ENCODE data around the gene ZNF503. TPM values are rescaled to one million over a fixed set of nuclear protein-coding genes. Genes with fewer than 3 reads are reported as not detected.

Gene ZNF503
- polyA plus RNA-seq, 2 donors, result 14.5 to 19.4 TPM

- no peaks in the 10 kb centered on the region for H3K27me3 ChIP-seq (ENCODE audit: control insufficient read depth in 1 of 2, insufficient read depth in 2 of 2, low read length in 2 of 2)
- no peaks in the 10 kb centered on the region for H3K36me3 ChIP-seq (ENCODE audit: control insufficient read depth in 2 of 2, insufficient read depth in 2 of 2, low read length in 1 of 2)
- peaks cover 5 to 9% of the 10 kb centered on the region in 2 donors for H3K4me1 ChIP-seq (ENCODE audit: control insufficient read depth in 2 of 2, insufficient read depth in 2 of 2, low read length in 1 of 2)
- H3K9me3 ChIP-seq (ENCODE audit: control insufficient read depth in 2 of 2, insufficient read depth in 1 of 2, low read depth in 1 of 2, low read length in 1 of 2), result no peaks in the 10 kb centered on the region
- H3K4me3 ChIP-seq (ENCODE audit: low read depth in 1 of 2, low read length in 2 of 2), result no peak overlapping the region
- no peak overlapping the region for H3K27ac ChIP-seq (ENCODE audit: low read depth in 2 of 2, low read length in 1 of 2)
- 75 to 81% methylated on average over 6 of the region's 6 CpGs for WGBS, 2 donors
Observed at GRCh38 chr10:75425291-75426079, 23.9 kb upstream of the ZNF503 start.

- H3K27me3 ChIP-seq (ENCODE audit: control insufficient read depth in 1 of 2, insufficient read depth in 2 of 2, low read length in 2 of 2), result no peaks in the 10 kb centered on the region
- WGBS, 2 donors, result 81 to 82% methylated on average over 2 of the region's 2 CpGs
- no peak overlapping the region for H3K27ac ChIP-seq (ENCODE audit: low read depth in 2 of 2, low read length in 1 of 2)
- H3K36me3 ChIP-seq (ENCODE audit: control insufficient read depth in 2 of 2, insufficient read depth in 2 of 2, low read length in 1 of 2), result no peaks in the 10 kb centered on the region
- no peak overlapping the region for H3K4me3 ChIP-seq (ENCODE audit: low read depth in 1 of 2, low read length in 2 of 2)
- no peaks in the 10 kb centered on the region for H3K9me3 ChIP-seq (ENCODE audit: control insufficient read depth in 2 of 2, insufficient read depth in 1 of 2, low read depth in 1 of 2, low read length in 1 of 2)
- peaks cover 0 to 3% of the 10 kb centered on the region in 2 donors for H3K4me1 ChIP-seq (ENCODE audit: control insufficient read depth in 2 of 2, insufficient read depth in 2 of 2, low read length in 1 of 2)
Observed at GRCh38 chr10:75424571-75424970, 23.0 kb upstream of the ZNF503 start.

DNA sequence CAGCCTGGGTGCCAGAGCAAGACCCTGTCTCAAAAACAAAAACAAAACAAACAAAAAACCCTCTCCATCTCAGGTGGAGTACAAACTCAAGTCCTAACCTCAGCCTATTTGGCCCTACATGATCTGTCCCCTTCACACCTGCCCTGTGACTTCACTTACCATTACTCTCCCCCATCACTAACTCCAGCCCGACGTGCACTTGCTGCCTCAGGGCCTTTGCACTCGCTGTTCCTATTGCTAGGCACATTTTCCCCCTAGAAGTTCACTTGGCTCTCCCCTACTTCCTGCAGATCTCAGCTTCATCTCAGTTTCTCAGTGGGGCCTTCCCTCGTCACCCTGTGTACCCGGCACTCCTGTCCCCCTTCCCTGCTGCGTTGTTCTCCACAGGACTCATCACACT lies 21.3 kb upstream of the ZNF503 start:
- H3K4me1 ChIP-seq (ENCODE audit: control insufficient read depth in 2 of 2, insufficient read depth in 2 of 2, low read length in 1 of 2), result no peaks in the 10 kb centered on the region
- H3K4me3 ChIP-seq (ENCODE audit: low read depth in 1 of 2, low read length in 2 of 2), result no peak overlapping the region
- no peaks in the 10 kb centered on the region for H3K27me3 ChIP-seq (ENCODE audit: control insufficient read depth in 1 of 2, insufficient read depth in 2 of 2, low read length in 2 of 2)
- no peak overlapping the region for H3K27ac ChIP-seq (ENCODE audit: low read depth in 2 of 2, low read length in 1 of 2)
- no peaks in the 10 kb centered on the region for H3K9me3 ChIP-seq (ENCODE audit: control insufficient read depth in 2 of 2, insufficient read depth in 1 of 2, low read depth in 1 of 2, low read length in 1 of 2)
- no peaks in the 10 kb centered on the region for H3K36me3 ChIP-seq (ENCODE audit: control insufficient read depth in 2 of 2, insufficient read depth in 2 of 2, low read length in 1 of 2)
- 94 to 96% methylated on average over 6 of the region's 6 CpGs for WGBS, 2 donors

DNA sequence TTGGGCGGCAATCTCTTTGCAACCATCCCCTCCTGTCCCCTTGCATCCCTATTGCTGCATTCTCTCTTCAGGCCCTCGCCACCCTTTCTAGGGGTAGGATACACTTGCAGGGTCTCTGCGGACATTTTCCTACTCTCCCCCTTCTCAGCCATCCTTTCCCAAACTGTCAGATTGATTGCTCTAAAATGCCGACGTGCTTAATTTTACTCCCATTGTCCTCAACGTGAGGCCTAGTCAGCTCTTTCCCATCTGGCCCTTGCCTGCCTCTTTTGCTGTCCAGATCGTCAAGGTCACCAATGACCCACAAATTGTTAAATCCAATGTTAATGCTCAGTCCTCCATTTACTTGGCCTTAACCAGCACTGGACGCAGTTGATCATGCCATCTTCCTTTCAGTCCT lies 17.1 kb upstream of the ZNF503 start:
- Histone ChIP-seq H3K36me3 (ENCODE audit: control insufficient read depth in 2 of 2, insufficient read depth in 2 of 2, low read length in 1 of 2) (no peaks in the 10 kb centered on the region), H3K27me3 (ENCODE audit: control insufficient read depth in 1 of 2, insufficient read depth in 2 of 2, low read length in 2 of 2) (no peaks in the 10 kb centered on the region), H3K4me3 (ENCODE audit: low read depth in 1 of 2, low read length in 2 of 2) (no peak overlapping the region), H3K27ac (ENCODE audit: low read depth in 2 of 2, low read length in 1 of 2) (no peak overlapping the region), H3K4me1 (ENCODE audit: control insufficient read depth in 2 of 2, insufficient read depth in 2 of 2, low read length in 1 of 2) (no peaks in the 10 kb centered on the region), H3K9me3 (ENCODE audit: control insufficient read depth in 2 of 2, insufficient read depth in 1 of 2, low read depth in 1 of 2, low read length in 1 of 2) (no peaks in the 10 kb centered on the region)
- WGBS, 2 donors, result 92 to 93% methylated on average over 8 of the region's 8 CpGs

DNA sequence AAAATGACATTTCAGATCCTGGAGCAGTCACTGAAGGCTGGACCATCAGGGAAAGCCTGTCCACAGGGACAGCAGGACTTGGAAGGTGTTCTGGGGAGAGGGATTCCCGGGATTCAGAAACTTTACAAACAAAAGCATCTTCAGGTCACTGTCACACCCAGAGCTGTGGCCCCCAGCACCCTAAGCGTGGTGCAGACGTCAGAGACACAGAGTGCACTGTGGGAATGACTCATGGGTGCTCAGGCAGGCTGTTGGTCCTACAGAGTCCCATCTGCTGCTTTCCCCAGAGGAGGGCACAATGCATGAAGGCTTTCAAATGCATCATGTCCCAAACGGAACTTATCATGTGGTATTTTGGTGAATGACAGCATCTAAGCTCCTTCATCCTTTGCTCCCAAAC lies 16.7 kb upstream of the ZNF503 start:
- Histone ChIP-seq H3K9me3 (ENCODE audit: control insufficient read depth in 2 of 2, insufficient read depth in 1 of 2, low read depth in 1 of 2, low read length in 1 of 2) (no peaks in the 10 kb centered on the region), H3K27ac (ENCODE audit: low read depth in 2 of 2, low read length in 1 of 2) (no peak overlapping the region), H3K4me1 (ENCODE audit: control insufficient read depth in 2 of 2, insufficient read depth in 2 of 2, low read length in 1 of 2) (no peaks in the 10 kb centered on the region), H3K27me3 (ENCODE audit: control insufficient read depth in 1 of 2, insufficient read depth in 2 of 2, low read length in 2 of 2) (no peaks in the 10 kb centered on the region), H3K4me3 (ENCODE audit: low read depth in 1 of 2, low read length in 2 of 2) (no peak overlapping the region), H3K36me3 (ENCODE audit: control insufficient read depth in 2 of 2, insufficient read depth in 2 of 2, low read length in 1 of 2) (no peaks in the 10 kb centered on the region)
- 74 to 78% methylated on average over 4 of the region's 4 CpGs for WGBS, 2 donors

DNA sequence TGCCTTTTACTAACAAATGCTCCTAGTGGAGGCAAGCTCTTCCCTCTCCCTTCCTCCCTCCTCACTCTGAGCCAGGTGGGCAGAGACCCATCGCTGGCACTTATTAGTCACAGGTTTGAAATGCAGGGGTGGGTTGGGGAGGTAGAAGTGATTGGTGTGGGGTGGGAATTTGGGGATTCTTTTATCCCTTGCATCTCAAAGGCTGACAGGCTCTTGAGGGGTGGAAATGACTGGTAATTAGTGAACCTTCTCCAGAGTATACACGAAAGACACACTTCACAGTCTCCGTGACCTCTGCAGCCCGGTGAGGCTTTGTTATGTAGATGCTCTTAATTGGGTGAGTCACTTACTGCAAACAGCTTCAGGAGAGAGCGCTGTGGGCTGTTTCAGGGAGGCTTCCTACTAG lies 16.0 kb upstream of the ZNF503 start:
- WGBS, 2 donors, result 45 to 56% methylated on average over 5 of the region's 5 CpGs
- H3K4me3 ChIP-seq (ENCODE audit: low read depth in 1 of 2, low read length in 2 of 2), result no peak overlapping the region
- H3K27me3 ChIP-seq (ENCODE audit: control insufficient read depth in 1 of 2, insufficient read depth in 2 of 2, low read length in 2 of 2), result no peaks in the 10 kb centered on the region
- H3K27ac ChIP-seq (ENCODE audit: low read depth in 2 of 2, low read length in 1 of 2), result peak overlapping the region; percentile 11 to 22
- H3K4me1 ChIP-seq (ENCODE audit: control insufficient read depth in 2 of 2, insufficient read depth in 2 of 2, low read length in 1 of 2), result no peaks in the 10 kb centered on the region
- H3K36me3 ChIP-seq (ENCODE audit: control insufficient read depth in 2 of 2, insufficient read depth in 2 of 2, low read length in 1 of 2), result no peaks in the 10 kb centered on the region
- no peaks in the 10 kb centered on the region for H3K9me3 ChIP-seq (ENCODE audit: control insufficient read depth in 2 of 2, insufficient read depth in 1 of 2, low read depth in 1 of 2, low read length in 1 of 2)

- Histone ChIP-seq H3K36me3 (ENCODE audit: control insufficient read depth in 2 of 2, insufficient read depth in 2 of 2, low read length in 1 of 2) (no peaks in the 10 kb centered on the region), H3K27ac (ENCODE audit: low read depth in 2 of 2, low read length in 1 of 2) (no peak overlapping the region), H3K9me3 (ENCODE audit: control insufficient read depth in 2 of 2, insufficient read depth in 1 of 2, low read depth in 1 of 2, low read length in 1 of 2) (no peaks in the 10 kb centered on the region), H3K27me3 (ENCODE audit: control insufficient read depth in 1 of 2, insufficient read depth in 2 of 2, low read length in 2 of 2) (no peaks in the 10 kb centered on the region), H3K4me3 (ENCODE audit: low read depth in 1 of 2, low read length in 2 of 2) (no peak overlapping the region), H3K4me1 (ENCODE audit: control insufficient read depth in 2 of 2, insufficient read depth in 2 of 2, low read length in 1 of 2) (no peaks in the 10 kb centered on the region)
- 85 to 92% methylated on average over 1 of the region's 1 CpG for WGBS, 2 donors
Observed at GRCh38 chr10:75414527-75414926, 13.0 kb upstream of the ZNF503 start.

GRCh38 chr10:75410132-75411005 lies 8.8 kb upstream of the ZNF503 start:
- H3K27ac ChIP-seq (ENCODE audit: low read depth in 2 of 2, low read length in 1 of 2), result peak overlapping the region; percentile 95 to 97
- no peaks in the 10 kb centered on the region for H3K9me3 ChIP-seq (ENCODE audit: control insufficient read depth in 2 of 2, insufficient read depth in 1 of 2, low read depth in 1 of 2, low read length in 1 of 2)
- peaks cover 0 to 3% of the 10 kb centered on the region in 2 donors for H3K4me1 ChIP-seq (ENCODE audit: control insufficient read depth in 2 of 2, insufficient read depth in 2 of 2, low read length in 1 of 2)
- no peaks in the 10 kb centered on the region for H3K27me3 ChIP-seq (ENCODE audit: control insufficient read depth in 1 of 2, insufficient read depth in 2 of 2, low read length in 2 of 2)
- 44 to 59% methylated on average over 10 of the region's 10 CpGs for WGBS, 2 donors
- peak overlapping the region in 1 of 2 donors; percentile 80 for H3K4me3 ChIP-seq (ENCODE audit: low read depth in 1 of 2, low read length in 2 of 2)
- H3K36me3 ChIP-seq (ENCODE audit: control insufficient read depth in 2 of 2, insufficient read depth in 2 of 2, low read length in 1 of 2), result no peaks in the 10 kb centered on the region

DNA sequence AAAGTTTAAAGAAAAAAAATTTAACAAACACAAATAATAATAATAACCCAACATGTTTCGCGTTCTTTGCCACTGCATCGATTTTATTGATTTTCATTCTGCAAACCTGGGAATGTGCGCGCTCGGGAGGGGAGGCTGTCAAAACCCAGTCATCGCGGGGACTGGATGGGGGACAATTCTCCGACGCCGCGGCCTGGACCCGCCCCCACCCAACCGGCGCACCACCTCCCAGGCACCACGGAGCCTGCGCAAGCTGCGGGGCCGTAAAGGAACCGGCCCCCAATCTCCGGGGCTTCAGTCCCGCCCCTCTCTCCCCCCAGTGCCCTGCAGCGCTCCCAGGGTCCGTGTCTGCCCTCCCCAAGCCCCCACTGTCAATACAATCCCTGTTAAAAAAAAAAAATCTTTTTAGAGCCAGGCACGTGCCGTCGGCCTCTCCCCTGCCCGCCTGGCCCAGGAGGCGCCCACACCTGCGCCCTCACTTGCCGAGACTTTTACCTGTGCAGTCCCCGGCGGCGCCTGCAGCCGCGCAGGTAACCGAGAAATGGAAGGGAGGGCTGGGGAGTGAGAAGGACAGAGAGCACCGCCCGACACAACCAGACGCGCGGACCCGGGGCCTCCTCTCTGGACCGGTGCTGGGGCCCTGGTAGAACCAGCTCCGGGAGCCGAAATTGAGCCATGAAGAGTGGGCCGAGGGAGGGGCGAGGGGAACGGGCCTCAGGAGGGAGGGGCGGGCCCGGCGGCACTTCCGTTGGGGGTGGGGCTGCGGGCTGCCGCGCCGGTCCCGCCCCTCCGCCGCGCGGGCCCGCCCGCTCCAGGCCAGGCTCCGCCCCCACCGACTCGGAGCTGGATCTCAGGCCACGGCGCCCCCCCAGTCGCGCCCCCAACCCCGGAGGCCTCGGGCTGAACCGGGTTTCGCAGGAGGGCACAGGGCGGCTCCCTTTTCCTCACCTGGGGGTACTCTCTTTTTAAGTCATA lies 7.6 kb upstream of the ZNF503 start:
- Histone ChIP-seq H3K27me3 (ENCODE audit: control insufficient read depth in 1 of 2, insufficient read depth in 2 of 2, low read length in 2 of 2) (no peaks in the 10 kb centered on the region), H3K4me3 (ENCODE audit: low read depth in 1 of 2, low read length in 2 of 2) (peak overlapping the region; percentile 73 to 80), H3K4me1 (ENCODE audit: control insufficient read depth in 2 of 2, insufficient read depth in 2 of 2, low read length in 1 of 2) (peaks cover 0 to 3% of the 10 kb centered on the region in 2 donors), H3K27ac (ENCODE audit: low read depth in 2 of 2, low read length in 1 of 2) (peak overlapping the region; percentile 95 to 97), H3K9me3 (ENCODE audit: control insufficient read depth in 2 of 2, insufficient read depth in 1 of 2, low read depth in 1 of 2, low read length in 1 of 2) (no peaks in the 10 kb centered on the region), H3K36me3 (ENCODE audit: control insufficient read depth in 2 of 2, insufficient read depth in 2 of 2, low read length in 1 of 2) (no peaks in the 10 kb centered on the region)
- 1 to 2% methylated on average over 52 to 76 of the region's 76 CpGs for WGBS, 2 donors
